HepG2 (cell line): ENCODE measurements around the gene SRR. TPM values are rescaled to one million over a fixed set of nuclear protein-coding genes. Genes with fewer than 3 reads are reported as not detected.

Source experiments
- GTF3A ChIP-seq: sonication (generic); formaldehyde crosslinking; conservative IDR thresholded peaks from 2 replicates; pipeline ENCODE4 v1.4.0; 2020; ENCODE audit warnings: mild to moderate bottlenecking, missing genetic modification reagents
- HNRNPL ChIP-seq: fragments of 200-400 bp; formaldehyde crosslinking; IDR thresholded peaks from 2 replicates; pipeline ENCODE4 v1.6.1; 2017; ENCODE audit warnings: mild to moderate bottlenecking, low read depth, low read length
- JARID2 ChIP-seq: sonication (generic); formaldehyde crosslinking; IDR thresholded peaks from 2 replicates; pipeline ENCODE4 v1.8.1; 2023; ENCODE audit warnings: missing genetic modification reagents, inconsistent platforms; ENCODE audit not compliant: insufficient replicate concordance
- JDP2 ChIP-seq: sonication (generic); formaldehyde crosslinking; IDR thresholded peaks from 2 replicates; pipeline ENCODE4 v1.8.1; 2022; ENCODE audit warnings: missing genetic modification reagents, borderline replicate concordance
- MXD3 ChIP-seq: IDR thresholded peaks from 2 replicates; pipeline ENCODE4 v1.6.1; 2016; ENCODE audit warnings: mild to moderate bottlenecking, missing biosample characterization, missing genetic modification reagents
- PTBP1 ChIP-seq: fragments of 200-400 bp; formaldehyde crosslinking; IDR thresholded peaks from 2 replicates; pipeline ENCODE4 v1.6.1; 2018; ENCODE audit warnings: low read length, low read depth; ENCODE audit not compliant: poor library complexity, severe bottlenecking
- RFXAP ChIP-seq: sonication (generic); formaldehyde crosslinking; IDR thresholded peaks from 2 replicates; pipeline ENCODE4 v1.4.0; 2020; ENCODE audit warnings: missing genetic modification reagents, borderline replicate concordance
- ZNF180 ChIP-seq: sonication (generic); formaldehyde crosslinking; IDR thresholded peaks from 2 replicates; pipeline ENCODE4 v1.4.0; 2020; ENCODE audit warnings: low read depth, missing genetic modification reagents, borderline replicate concordance
- ZNF274 ChIP-seq: sonication (generic); formaldehyde crosslinking; IDR thresholded peaks from 2 replicates; pipeline ENCODE4 v1.5.1; 2020; ENCODE audit warnings: mild to moderate bottlenecking, missing genetic modification reagents
- ZNF441 ChIP-seq: sonication (generic); formaldehyde crosslinking; IDR thresholded peaks from 2 replicates; pipeline ENCODE4 v1.7.0; 2021; ENCODE audit warnings: missing genetic modification reagents, borderline replicate concordance
- ZNF670 ChIP-seq: sonication (generic); formaldehyde crosslinking; IDR thresholded peaks from 2 replicates; pipeline ENCODE4 v1.8.0; 2022; ENCODE audit warnings: mild to moderate bottlenecking, missing genetic modification reagents, borderline replicate concordance
- polyA plus RNA-seq, 8 experiments: library from polyadenylated mRNA; depleted of rRNA in 3 of 8; stranded (reverse) in 7 of 8; unstranded in 1 of 8; fragments of >200 nt; fragmentation: Illumina TruSeq in 4 of 8; extraction: Trizol in 4 of 8; gene quantifications; 2 replicates each; pipeline versions ENCODE4 v1.2.1 to v1.2.3, GENCODE V29; 2011 to 2016; ENCODE audit warnings: low read depth in 4 of 8, missing spikeins in 1 of 8, mixed read lengths in 1 of 8; ENCODE audit not compliant: insufficient read depth in 1 of 8
- total RNA-seq, 5 experiments: library from RNA; depleted of rRNA; stranded (reverse); fragments of >200 nt; fragmentation: Illumina TruSeq; extraction: Trizol; gene quantifications; 2 replicates each; pipeline ENCODE4 v1.2.3, GENCODE V29; 2016; ENCODE audit warnings: low read depth in 1 of 5
- TF ChIP-seq, protein P1 (sequence below): sonication (generic); formaldehyde crosslinking; IDR thresholded peaks from one replicate; pipeline ENCODE4 v1.5.1; 2020; ENCODE audit warnings: mild to moderate bottlenecking, missing genetic modification reagents; ENCODE audit errors: not compliant biosample characterization
- TF ChIP-seq, protein P2 (sequence below), 2 experiments: IDR thresholded peaks; 2 replicates each; pipeline ENCODE4 v1.6.1; 2011 to 2012; ENCODE audit warnings: low read length in 2 of 2, borderline replicate concordance in 1 of 2, low read depth in 1 of 2, mild to moderate bottlenecking in 1 of 2, moderate library complexity in 1 of 2
- TF ChIP-seq, protein P3 (sequence below): sonication (generic); formaldehyde crosslinking; IDR thresholded peaks from 2 replicates; pipeline ENCODE4 v1.4.0; 2020; ENCODE audit warnings: missing genetic modification reagents

Gene SRR
- total and polyA plus RNA-seq, 2 of the 13 experiments (the other 11 are each of a cell fraction or from before 2014, with no cell fraction given), result 3.6 to 7.8 TPM

- TF ChIP-seq ZNF180 (CRISPR knock-in tag) (no peak), MXD3 (CRISPR knock-in tag) (peak; percentile 43; the same call in 1 of the 2 replicates), JARID2 (CRISPR knock-in tag) (peak; percentile 83), ZNF670 (CRISPR knock-in tag) (peak; percentile 85; the same call in 1 of the 2 replicates), ZNF274 (CRISPR knock-in tag) (peak; percentile 75), PTBP1 (no peak), ZNF441 (peak; percentile 79; the same call in 1 of the 2 replicates), JDP2 (CRISPR knock-in tag) (no peak), HNRNPL (no peak), GTF3A (no peak), RFXAP (CRISPR knock-in tag) (peak; percentile 67; the same call in 1 of the 2 replicates)
- TF ChIP-seq, protein P1, sequence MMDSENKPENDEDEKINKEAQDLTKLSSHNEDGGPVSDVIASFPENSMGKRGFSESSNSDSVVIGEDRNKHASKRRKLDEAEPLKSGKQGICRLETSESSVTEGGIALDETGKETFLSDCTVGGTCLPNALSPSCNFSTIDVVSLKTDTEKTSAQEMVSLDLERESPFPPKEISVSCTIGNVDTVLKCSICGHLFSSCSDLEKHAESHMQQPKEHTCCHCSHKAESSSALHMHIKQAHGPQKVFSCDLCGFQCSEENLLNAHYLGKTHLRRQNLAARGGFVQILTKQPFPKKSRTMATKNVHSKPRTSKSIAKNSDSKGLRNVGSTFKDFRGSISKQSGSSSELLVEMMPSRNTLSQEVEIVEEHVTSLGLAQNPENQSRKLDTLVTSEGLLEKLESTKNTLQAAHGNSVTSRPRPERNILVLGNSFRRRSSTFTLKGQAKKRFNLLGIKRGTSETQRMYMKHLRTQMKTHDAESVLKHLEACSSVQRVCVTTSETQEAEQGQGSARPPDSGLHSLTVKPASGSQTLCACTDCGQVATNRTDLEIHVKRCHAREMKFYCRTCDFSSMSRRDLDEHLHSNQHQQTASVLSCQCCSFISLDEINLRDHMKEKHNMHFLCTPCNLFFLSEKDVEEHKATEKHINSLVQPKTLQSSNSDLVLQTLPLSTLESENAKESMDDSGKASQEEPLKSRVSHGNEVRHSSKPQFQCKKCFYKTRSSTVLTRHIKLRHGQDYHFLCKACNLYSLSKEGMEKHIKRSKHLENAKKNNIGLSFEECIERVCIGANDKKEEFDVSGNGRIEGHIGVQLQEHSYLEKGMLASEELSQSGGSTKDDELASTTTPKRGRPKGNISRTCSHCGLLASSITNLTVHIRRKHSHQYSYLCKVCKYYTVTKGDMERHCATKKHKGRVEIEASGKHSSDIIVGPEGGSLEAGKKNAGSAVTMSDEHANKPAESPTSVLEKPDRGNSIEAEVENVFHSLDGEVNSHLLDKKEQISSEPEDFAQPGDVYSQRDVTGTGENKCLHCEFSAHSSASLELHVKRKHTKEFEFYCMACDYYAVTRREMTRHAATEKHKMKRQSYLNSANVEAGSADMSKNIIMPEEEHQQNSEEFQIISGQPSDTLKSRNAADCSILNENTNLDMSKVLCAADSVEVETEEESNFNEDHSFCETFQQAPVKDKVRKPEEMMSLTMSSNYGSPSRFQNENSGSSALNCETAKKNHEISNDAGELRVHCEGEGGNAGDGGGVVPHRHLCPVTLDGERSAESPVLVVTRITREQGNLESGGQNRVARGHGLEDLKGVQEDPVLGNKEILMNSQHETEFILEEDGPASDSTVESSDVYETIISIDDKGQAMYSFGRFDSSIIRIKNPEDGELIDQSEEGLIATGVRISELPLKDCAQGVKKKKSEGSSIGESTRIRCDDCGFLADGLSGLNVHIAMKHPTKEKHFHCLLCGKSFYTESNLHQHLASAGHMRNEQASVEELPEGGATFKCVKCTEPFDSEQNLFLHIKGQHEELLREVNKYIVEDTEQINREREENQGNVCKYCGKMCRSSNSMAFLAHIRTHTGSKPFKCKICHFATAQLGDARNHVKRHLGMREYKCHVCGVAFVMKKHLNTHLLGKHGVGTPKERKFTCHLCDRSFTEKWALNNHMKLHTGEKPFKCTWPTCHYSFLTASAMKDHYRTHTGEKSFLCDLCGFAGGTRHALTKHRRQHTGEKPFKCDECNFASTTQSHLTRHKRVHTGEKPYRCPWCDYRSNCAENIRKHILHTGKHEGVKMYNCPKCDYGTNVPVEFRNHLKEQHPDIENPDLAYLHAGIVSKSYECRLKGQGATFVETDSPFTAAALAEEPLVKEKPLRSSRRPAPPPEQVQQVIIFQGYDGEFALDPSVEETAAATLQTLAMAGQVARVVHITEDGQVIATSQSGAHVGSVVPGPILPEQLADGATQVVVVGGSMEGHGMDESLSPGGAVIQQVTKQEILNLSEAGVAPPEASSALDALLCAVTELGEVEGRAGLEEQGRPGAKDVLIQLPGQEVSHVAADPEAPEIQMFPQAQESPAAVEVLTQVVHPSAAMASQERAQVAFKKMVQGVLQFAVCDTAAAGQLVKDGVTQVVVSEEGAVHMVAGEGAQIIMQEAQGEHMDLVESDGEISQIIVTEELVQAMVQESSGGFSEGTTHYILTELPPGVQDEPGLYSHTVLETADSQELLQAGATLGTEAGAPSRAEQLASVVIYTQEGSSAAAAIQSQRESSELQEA (CRISPR knock-in tag), result peak; percentile 61
- TF ChIP-seq, protein P2, sequence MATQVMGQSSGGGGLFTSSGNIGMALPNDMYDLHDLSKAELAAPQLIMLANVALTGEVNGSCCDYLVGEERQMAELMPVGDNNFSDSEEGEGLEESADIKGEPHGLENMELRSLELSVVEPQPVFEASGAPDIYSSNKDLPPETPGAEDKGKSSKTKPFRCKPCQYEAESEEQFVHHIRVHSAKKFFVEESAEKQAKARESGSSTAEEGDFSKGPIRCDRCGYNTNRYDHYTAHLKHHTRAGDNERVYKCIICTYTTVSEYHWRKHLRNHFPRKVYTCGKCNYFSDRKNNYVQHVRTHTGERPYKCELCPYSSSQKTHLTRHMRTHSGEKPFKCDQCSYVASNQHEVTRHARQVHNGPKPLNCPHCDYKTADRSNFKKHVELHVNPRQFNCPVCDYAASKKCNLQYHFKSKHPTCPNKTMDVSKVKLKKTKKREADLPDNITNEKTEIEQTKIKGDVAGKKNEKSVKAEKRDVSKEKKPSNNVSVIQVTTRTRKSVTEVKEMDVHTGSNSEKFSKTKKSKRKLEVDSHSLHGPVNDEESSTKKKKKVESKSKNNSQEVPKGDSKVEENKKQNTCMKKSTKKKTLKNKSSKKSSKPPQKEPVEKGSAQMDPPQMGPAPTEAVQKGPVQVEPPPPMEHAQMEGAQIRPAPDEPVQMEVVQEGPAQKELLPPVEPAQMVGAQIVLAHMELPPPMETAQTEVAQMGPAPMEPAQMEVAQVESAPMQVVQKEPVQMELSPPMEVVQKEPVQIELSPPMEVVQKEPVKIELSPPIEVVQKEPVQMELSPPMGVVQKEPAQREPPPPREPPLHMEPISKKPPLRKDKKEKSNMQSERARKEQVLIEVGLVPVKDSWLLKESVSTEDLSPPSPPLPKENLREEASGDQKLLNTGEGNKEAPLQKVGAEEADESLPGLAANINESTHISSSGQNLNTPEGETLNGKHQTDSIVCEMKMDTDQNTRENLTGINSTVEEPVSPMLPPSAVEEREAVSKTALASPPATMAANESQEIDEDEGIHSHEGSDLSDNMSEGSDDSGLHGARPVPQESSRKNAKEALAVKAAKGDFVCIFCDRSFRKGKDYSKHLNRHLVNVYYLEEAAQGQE (IDR thresholded peaks at IDR 0.05; ENCODE audit: borderline replicate concordance in 1 of 2, low read depth in 1 of 2, low read length in 2 of 2), result peak in 1 of 2 experiments; percentile 48; a peak in 1 of 4 replicates
- TF ChIP-seq, protein P3, sequence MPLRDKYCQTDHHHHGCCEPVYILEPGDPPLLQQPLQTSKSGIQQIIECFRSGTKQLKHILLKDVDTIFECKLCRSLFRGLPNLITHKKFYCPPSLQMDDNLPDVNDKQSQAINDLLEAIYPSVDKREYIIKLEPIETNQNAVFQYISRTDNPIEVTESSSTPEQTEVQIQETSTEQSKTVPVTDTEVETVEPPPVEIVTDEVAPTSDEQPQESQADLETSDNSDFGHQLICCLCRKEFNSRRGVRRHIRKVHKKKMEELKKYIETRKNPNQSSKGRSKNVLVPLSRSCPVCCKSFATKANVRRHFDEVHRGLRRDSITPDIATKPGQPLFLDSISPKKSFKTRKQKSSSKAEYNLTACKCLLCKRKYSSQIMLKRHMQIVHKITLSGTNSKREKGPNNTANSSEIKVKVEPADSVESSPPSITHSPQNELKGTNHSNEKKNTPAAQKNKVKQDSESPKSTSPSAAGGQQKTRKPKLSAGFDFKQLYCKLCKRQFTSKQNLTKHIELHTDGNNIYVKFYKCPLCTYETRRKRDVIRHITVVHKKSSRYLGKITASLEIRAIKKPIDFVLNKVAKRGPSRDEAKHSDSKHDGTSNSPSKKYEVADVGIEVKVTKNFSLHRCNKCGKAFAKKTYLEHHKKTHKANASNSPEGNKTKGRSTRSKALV, result peak; percentile 83
Measured at GRCh38 chr17:2336215-2336851, 32.6 kb downstream of the SRR start, which contains the start of gene TSR1 (continued).
